Measurements from ENCODE around the gene CD3G. TPM values are rescaled to one million over a fixed set of nuclear protein-coding genes. Genes with fewer than 3 reads are reported as not detected.

The CD3G gene
- total RNA-seq, 6 donors from 2014 or later: 1.00 to 5.5 (median 1.9) TPM; not detected in 1

DNA sequence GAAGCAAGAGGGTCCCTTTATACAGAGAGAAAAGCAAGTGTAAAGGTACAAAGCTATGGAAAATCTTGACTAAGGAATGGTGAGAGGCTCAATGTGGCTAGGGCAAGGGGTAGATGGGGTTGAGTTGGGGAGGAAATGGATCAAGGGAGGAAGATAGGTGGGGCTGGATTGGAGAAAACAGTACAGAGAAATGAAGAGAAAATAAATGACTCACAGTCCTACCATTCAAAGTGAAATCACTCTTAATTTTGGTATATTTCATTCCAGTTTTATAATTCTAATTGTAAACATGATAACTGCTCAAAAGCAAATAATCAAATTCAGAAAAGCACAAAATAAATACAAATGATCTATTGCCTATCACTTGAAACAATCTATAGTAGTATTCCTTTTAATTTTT, 31.8 kb downstream of the CD3G start:
- no peaks in the 10 kb centered on the region for H3K9me3 ChIP-seq
- no peak overlapping the region for H3K4me3 ChIP-seq
- DNase-seq (no peak), ATAC-seq (ENCODE audit: low FRiP score in 2 of 2) (no peak)
- no peaks in the 10 kb centered on the region for H3K4me1 ChIP-seq
- TF ChIP-seq POLR2A (IDR thresholded peaks at IDR 0.05): no peak
- H3K36me3 ChIP-seq: peaks cover 68 to 100% (median 87%) of the 10 kb centered on the region in 4 donors
- H3K27ac ChIP-seq: no peak overlapping the region
- no peaks in the 10 kb centered on the region for H3K27me3 ChIP-seq

- no peak overlapping the region for H3K27ac ChIP-seq
- TF ChIP-seq POLR2A (IDR thresholded peaks at IDR 0.05): no peak
- no peak for ATAC-seq (ENCODE audit: low FRiP score in 2 of 2)
- 90 to 96% methylated on average over 4 of the region's 4 CpGs for WGBS, 2 donors
- no peaks in the 10 kb centered on the region for H3K9me3 ChIP-seq
- peaks cover 51 to 100% (median 88%) of the 10 kb centered on the region in 4 donors for H3K36me3 ChIP-seq
- no peaks in the 10 kb centered on the region for H3K4me1 ChIP-seq
- no peak for DNase-seq
- H3K4me3 ChIP-seq: no peak overlapping the region
- no peaks in the 10 kb centered on the region for H3K27me3 ChIP-seq
These were observed 35.4 kb downstream of the CD3G start for GRCh38 chr11:118379497-118379896.

GRCh38 chr11:118380571-118380970, 36.4 kb downstream of the CD3G start:
- no peak overlapping the region for H3K27ac ChIP-seq
- H3K4me1 ChIP-seq: no peaks in the 10 kb centered on the region
- no peaks in the 10 kb centered on the region for H3K27me3 ChIP-seq
- H3K9me3 ChIP-seq: no peaks in the 10 kb centered on the region
- no peak for DNase-seq
- no peak for ATAC-seq (ENCODE audit: low FRiP score in 2 of 2)
- H3K36me3 ChIP-seq: peaks cover 53 to 100% (median 87%) of the 10 kb centered on the region in 4 donors
- TF ChIP-seq POLR2AphosphoS5 (IDR thresholded peaks at IDR 0.05) (no peak), POLR2A (IDR thresholded peaks at IDR 0.05) (no peak), EP300 (IDR thresholded peaks at IDR 0.05) (no peak), CTCF (IDR thresholded peaks at IDR 0.05) (no peak)
- no peak overlapping the region for H3K4me3 ChIP-seq

- no peak overlapping the region for H3K4me3 ChIP-seq
- 94 to 97% methylated on average over 3 of the region's 3 CpGs for WGBS, 2 donors
- DNase-seq (no peak), ATAC-seq (ENCODE audit: low FRiP score in 2 of 2) (no peak)
- peaks cover 50 to 100% (median 94%) of the 10 kb centered on the region in 4 donors for H3K36me3 ChIP-seq
- H3K27ac ChIP-seq: no peak overlapping the region
- no peaks in the 10 kb centered on the region for H3K9me3 ChIP-seq
- H3K27me3 ChIP-seq: no peaks in the 10 kb centered on the region
- H3K4me1 ChIP-seq: no peaks in the 10 kb centered on the region
- TF ChIP-seq POLR2AphosphoS5 (IDR thresholded peaks at IDR 0.05) (no peak), EP300 (IDR thresholded peaks at IDR 0.05) (no peak), CTCF (IDR thresholded peaks at IDR 0.05) (no peak), POLR2A (IDR thresholded peaks at IDR 0.05) (no peak)
These were observed 38.8 kb downstream of the CD3G start for GRCh38 chr11:118382954-118383353.

DNA sequence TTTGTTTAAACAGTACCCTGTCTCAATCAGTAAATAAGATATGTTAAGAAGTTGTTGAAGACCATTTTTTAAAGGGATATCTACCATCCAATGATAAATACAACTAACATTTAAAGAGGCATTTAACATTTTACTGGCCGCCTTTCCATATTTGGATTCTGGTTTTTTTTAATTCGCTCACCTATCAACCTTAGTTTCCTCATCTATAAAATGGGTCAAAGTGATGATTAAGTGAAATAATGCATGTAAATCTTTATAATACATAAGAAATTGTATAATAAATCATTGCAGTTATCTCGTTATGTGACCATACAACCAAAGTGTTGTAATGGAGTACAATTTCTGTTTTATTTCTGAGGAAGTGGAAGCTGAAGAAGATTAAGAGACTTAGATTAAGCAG, 39.5 kb downstream of the CD3G start:
- Histone ChIP-seq H3K4me3 (no peak overlapping the region), H3K9me3 (no peaks in the 10 kb centered on the region), H3K27me3 (no peaks in the 10 kb centered on the region), H3K27ac (no peak overlapping the region), H3K36me3 (peaks cover 47 to 100% (median 94%) of the 10 kb centered on the region in 4 donors), H3K4me1 (no peaks in the 10 kb centered on the region)
- TF ChIP-seq CTCF (IDR thresholded peaks at IDR 0.05) (no peak), POLR2AphosphoS5 (IDR thresholded peaks at IDR 0.05) (no peak), POLR2A (IDR thresholded peaks at IDR 0.05) (no peak), EP300 (IDR thresholded peaks at IDR 0.05) (no peak)
- DNase-seq: no peak
- no peak for ATAC-seq (ENCODE audit: low FRiP score in 2 of 2)
- 95 to 96% methylated on average over 3 of the region's 3 CpGs for WGBS, 2 donors

DNA sequence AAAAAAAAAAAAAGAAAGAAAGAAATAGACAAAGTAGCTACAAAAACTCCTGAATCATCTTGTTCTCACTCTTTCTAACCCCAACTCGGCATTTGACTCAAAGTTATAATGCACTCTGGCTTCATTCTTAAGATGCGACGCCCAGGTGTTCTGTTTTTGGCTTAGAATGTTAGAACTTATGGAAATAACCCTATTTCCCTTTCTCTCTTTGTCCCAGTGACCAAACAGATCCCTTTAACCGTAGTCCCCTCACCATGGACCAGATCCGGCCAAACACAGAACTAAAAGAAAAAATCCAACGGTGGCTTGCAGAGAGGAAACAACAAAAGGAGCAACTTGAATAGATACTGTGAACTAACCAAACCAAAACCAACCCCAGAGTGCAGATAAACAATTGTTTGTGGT, 52.0 kb downstream of the CD3G start:
- no peak for TF ChIP-seq POLR2AphosphoS5 (IDR thresholded peaks at IDR 0.05)
- TF ChIP-seq POLR2A (IDR thresholded peaks at IDR 0.05): no peak
- no peak for TF ChIP-seq EP300 (IDR thresholded peaks at IDR 0.05)
- no peak for TF ChIP-seq CTCF (IDR thresholded peaks at IDR 0.05)
- Histone ChIP-seq H3K36me3 (peaks cover 32 to 64% (median 40%) of the 10 kb centered on the region in 4 donors), H3K9me3 (no peaks in the 10 kb centered on the region), H3K27me3 (no peaks in the 10 kb centered on the region), H3K27ac (no peak overlapping the region), H3K4me1 (peaks cover 0 to 6% (median 4%) of the 10 kb centered on the region in 4 donors), H3K4me3 (no peak overlapping the region)
- WGBS, 2 donors: 84 to 85% methylated on average over 6 of the region's 6 CpGs
- ATAC-seq (ENCODE audit: low FRiP score in 2 of 2) (no peak), DNase-seq (no peak)

Measured in upper lobe of left lung (tissue), 6 donors.